Neural cell (in vitro differentiated cells): ENCODE results near the gene PRKCSH. TPM values are rescaled to one million over a fixed set of nuclear protein-coding genes. Genes with fewer than 3 reads are reported as not detected.
"Not testable (repeated sequence)": the region's sequence is repeated elsewhere in the genome, so short reads cannot be mapped to it uniquely, and the experiment has no call there.

ENCODE experiments used
- H2AFZ ChIP-seq: fragments of 200-600, 300-800 bp; sonication (generic), shearing (Covaris generic); 2 replicates; pipeline ENCODE4 v1.6.0; 2014; ENCODE audit warnings: low read depth, mild to moderate bottlenecking, antibody characterized with exemption, low read length, moderate library complexity
- H3F3A ChIP-seq: fragments of 200-600 bp; shearing (Covaris generic); 2 replicates; pipeline ENCODE4 v1.6.1; 2016; ENCODE audit warnings: mild to moderate bottlenecking, moderate library complexity, mixed read lengths, antibody characterized with exemption, low read length; ENCODE audit not compliant: insufficient read depth, poor library complexity, severe bottlenecking
- H3K27ac ChIP-seq: fragments of 200-600, 300-800 bp; sonication (generic), shearing (Covaris generic); 2 replicates; pipeline ENCODE4 v1.5.1; 2014; ENCODE audit warnings: mild to moderate bottlenecking, low read length, moderate library complexity
- H3K27me3 ChIP-seq: fragments of 300-800, 200-600 bp; sonication (generic), shearing (Covaris generic); 2 replicates; pipeline ENCODE4 v1.6.0; 2014; ENCODE audit warnings: mild to moderate bottlenecking, low read depth, low read length, moderate library complexity; ENCODE audit not compliant: insufficient read depth
- H3K36me3 ChIP-seq: fragments of 300-800, 200-600 bp; sonication (generic), shearing (Covaris generic); 2 replicates; pipeline ENCODE4 v1.5.1; 2014; ENCODE audit warnings: mild to moderate bottlenecking, antibody characterized with exemption, low read length, moderate library complexity; ENCODE audit not compliant: insufficient read depth
- H3K4me2 ChIP-seq: fragments of 300-800, 200-600 bp; sonication (generic), shearing (Covaris generic); 2 replicates; pipeline ENCODE4 v1.6.0; 2014; ENCODE audit warnings: mild to moderate bottlenecking, low read length
- H3K4me3 ChIP-seq: fragments of 300-800, 200-600 bp; sonication (generic), shearing (Covaris generic); 2 replicates; pipeline ENCODE4 v1.5.1; 2014; ENCODE audit warnings: mild to moderate bottlenecking, low read length, moderate library complexity
- H3K79me2 ChIP-seq: fragments of 200-600 bp; shearing (Covaris generic); replicated peaks from 2 replicates; pipeline ENCODE4 v1.6.0; 2014; ENCODE audit warnings: mild to moderate bottlenecking, low read length, moderate library complexity; ENCODE audit not compliant: insufficient read depth
- H3K9ac ChIP-seq: fragments of 300-800, 200-600 bp; sonication (generic), shearing (Covaris generic); 2 replicates; pipeline ENCODE4 v1.6.1; 2016; ENCODE audit warnings: mild to moderate bottlenecking, low read length, mixed read lengths
- H3K9me2 ChIP-seq: fragments of 200-600 bp; shearing (Covaris generic); 2 replicates; pipeline ENCODE4 v1.6.1; 2016; ENCODE audit warnings: mild to moderate bottlenecking, low read length, mixed read lengths; ENCODE audit not compliant: insufficient read depth
- H3K9me3 ChIP-seq: fragments of 200-600, 300-800 bp; sonication (generic), shearing (Covaris generic); 2 replicates; pipeline ENCODE4 v1.6.1; 2016; ENCODE audit warnings: mild to moderate bottlenecking, mixed run types, low read length, moderate library complexity, mixed read lengths
- H4K20me1 ChIP-seq: fragments of 200-600 bp; shearing (Covaris generic); 2 replicates; pipeline ENCODE4 v1.6.1; 2016; ENCODE audit warnings: mild to moderate bottlenecking, mixed run types; ENCODE audit not compliant: insufficient read depth
- EP300 ChIP-seq: fragments of 450-650 bp; conservative IDR thresholded peaks from 2 replicates; pipeline ENCODE4 v1.6.1; 2014; ENCODE audit warnings: antibody characterized with exemption, mild to moderate bottlenecking, moderate library complexity; ENCODE audit not compliant: poor library complexity, severe bottlenecking
- EZH2 ChIP-seq: fragments of 200-600, 300-800 bp; shearing (Covaris generic), sonication (generic); IDR thresholded peaks from 2 replicates; pipeline ENCODE4 v1.6.1; 2014; ENCODE audit warnings: antibody characterized with exemption, low read length, borderline replicate concordance, mild to moderate bottlenecking; ENCODE audit not compliant: insufficient read depth, poor library complexity, severe bottlenecking
- MXI1 ChIP-seq: fragments of 450-650 bp; conservative IDR thresholded peaks from 2 replicates; pipeline ENCODE4 v1.6.1; 2014; ENCODE audit warnings: antibody characterized with exemption, mild to moderate bottlenecking; ENCODE audit not compliant: poor library complexity, severe bottlenecking
- POLR2AphosphoS5 ChIP-seq: IDR thresholded peaks from 2 replicates; pipeline ENCODE4 v1.6.1; 2012
- RAD21 ChIP-seq: fragments of 450-650 bp; conservative IDR thresholded peaks from 2 replicates; pipeline ENCODE4 v1.6.1; 2014; ENCODE audit warnings: antibody characterized with exemption, mild to moderate bottlenecking, moderate library complexity
- SMC3 ChIP-seq: fragments of 450-650 bp; conservative IDR thresholded peaks from 2 replicates; pipeline ENCODE4 v1.6.1; 2014; ENCODE audit warnings: antibody characterized with exemption, mild to moderate bottlenecking, moderate library complexity; ENCODE audit not compliant: poor library complexity
- TAF1 ChIP-seq: IDR thresholded peaks from 2 replicates; pipeline ENCODE4 v1.6.1; 2012; ENCODE audit warnings: low read depth
- polyA plus RNA-seq: library from polyadenylated mRNA; depleted of rRNA; stranded (reverse); fragments of >200 nt; gene quantifications from 2 replicates; pipeline ENCODE4 v1.2.3, GENCODE V29; 2014
- TF ChIP-seq, protein P1 (sequence below): fragments of 450-650 bp; IDR thresholded peaks from 2 replicates; pipeline ENCODE4 v1.5.1; 2014; ENCODE audit warnings: antibody characterized with exemption, mild to moderate bottlenecking, moderate library complexity; ENCODE audit not compliant: poor library complexity, severe bottlenecking
- TF ChIP-seq, protein P2 (sequence below): IDR thresholded peaks from 2 replicates; pipeline ENCODE4 v1.6.1; 2012; ENCODE audit warnings: borderline replicate concordance

PRKCSH gene
- polyA plus RNA-seq, 1 donor from 2014 or later, result 29.6 TPM

DNA sequence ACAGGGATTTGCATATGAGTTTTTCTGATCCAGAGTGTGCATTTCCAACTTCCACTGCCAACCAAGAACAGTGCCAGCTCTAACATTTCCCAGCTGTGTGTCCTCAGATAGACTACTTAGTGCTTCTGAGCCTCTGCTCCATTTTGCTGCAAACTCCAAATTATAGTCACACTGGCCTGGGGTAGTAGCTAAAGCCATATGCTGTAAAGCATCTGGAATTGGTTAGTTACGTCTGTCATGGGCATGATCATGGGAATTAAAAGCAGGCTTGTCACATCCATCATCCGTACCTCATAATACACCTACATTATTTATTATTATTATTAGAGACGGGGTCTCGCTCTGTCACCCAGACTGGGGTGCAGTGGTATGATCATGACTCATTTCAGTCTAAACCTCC lies 38.3 kb downstream of the PRKCSH start:
- Histone ChIP-seq H3K4me2 (no peak overlapping the region), H3K9ac (no peak overlapping the region), H4K20me1 (no peaks in the 10 kb centered on the region), H3K9me3 (no peaks in the 10 kb centered on the region), H3F3A (no peaks in the 10 kb centered on the region), H2AFZ (no peak overlapping the region), H3K79me2 (peaks cover 46% of the 10 kb centered on the region), H3K9me2 (no peaks in the 10 kb centered on the region), H3K4me3 (no peak overlapping the region), H3K27me3 (no peaks in the 10 kb centered on the region), H3K36me3 (no peaks in the 10 kb centered on the region), H3K27ac (no peak overlapping the region)
- no peak for TF ChIP-seq SMC3
- TF ChIP-seq, protein P1, sequence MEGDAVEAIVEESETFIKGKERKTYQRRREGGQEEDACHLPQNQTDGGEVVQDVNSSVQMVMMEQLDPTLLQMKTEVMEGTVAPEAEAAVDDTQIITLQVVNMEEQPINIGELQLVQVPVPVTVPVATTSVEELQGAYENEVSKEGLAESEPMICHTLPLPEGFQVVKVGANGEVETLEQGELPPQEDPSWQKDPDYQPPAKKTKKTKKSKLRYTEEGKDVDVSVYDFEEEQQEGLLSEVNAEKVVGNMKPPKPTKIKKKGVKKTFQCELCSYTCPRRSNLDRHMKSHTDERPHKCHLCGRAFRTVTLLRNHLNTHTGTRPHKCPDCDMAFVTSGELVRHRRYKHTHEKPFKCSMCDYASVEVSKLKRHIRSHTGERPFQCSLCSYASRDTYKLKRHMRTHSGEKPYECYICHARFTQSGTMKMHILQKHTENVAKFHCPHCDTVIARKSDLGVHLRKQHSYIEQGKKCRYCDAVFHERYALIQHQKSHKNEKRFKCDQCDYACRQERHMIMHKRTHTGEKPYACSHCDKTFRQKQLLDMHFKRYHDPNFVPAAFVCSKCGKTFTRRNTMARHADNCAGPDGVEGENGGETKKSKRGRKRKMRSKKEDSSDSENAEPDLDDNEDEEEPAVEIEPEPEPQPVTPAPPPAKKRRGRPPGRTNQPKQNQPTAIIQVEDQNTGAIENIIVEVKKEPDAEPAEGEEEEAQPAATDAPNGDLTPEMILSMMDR, result no peak
- TF ChIP-seq POLR2AphosphoS5, result no peak
- no peak for TF ChIP-seq MXI1
- no peak for TF ChIP-seq TAF1
- no peak for TF ChIP-seq EP300

DNA sequence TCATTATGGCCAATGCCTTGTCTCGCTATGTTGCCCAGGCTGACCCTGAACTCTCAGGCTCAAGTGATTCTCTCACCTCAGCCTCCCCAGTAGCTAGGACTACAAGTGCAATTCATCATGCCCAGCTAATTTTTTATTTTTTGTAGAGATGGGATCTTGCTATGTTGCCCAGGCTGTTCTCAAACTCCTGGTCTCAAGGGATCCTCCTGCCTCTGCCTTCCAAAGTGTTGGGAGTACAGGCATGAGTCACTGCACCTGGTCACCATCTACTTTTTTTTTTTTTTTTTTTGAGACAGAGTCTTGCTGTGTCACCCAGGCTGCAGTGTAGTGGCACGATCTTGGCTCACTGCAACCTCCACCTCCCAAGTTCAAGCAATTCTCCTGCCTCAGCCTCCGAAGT lies 39.9 kb downstream of the PRKCSH start:
- not testable (repeated sequence) for H3K4me2 ChIP-seq, H3K9ac ChIP-seq, H3K27me3 ChIP-seq, H3F3A ChIP-seq, H4K20me1 ChIP-seq, H3K27ac ChIP-seq, H3K4me3 ChIP-seq, H3K36me3 ChIP-seq, H3K9me3 ChIP-seq, H2AFZ ChIP-seq, H3K9me2 ChIP-seq
- peaks cover 58% of the 10 kb centered on the region for H3K79me2 ChIP-seq

DNA sequence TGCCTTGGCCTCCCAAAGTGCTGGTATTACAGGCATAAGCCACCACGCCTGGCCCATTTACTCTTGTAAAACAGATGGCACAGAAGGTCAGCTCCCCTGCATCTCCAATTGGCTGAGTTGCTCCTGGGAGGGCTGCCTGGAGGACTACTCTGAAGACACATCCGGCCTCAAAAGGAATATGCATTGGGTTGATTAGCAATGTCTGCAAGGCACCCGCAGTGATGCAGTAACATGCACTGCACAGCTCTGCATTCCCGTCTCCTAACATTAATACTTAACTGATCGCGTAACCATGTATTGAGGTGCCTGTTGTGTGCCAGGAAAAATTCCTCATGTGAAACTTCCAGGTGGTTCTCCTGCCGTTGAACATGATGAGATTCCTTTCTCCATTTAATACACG lies 40.4 kb downstream of the PRKCSH start:
- H3K27ac ChIP-seq, result no peak overlapping the region

More for the DNA sequence above, 40.4 kb downstream of the PRKCSH start:
- no peak overlapping the region for H3K4me3 ChIP-seq
- H3K79me2 ChIP-seq, result peaks cover 58% of the 10 kb centered on the region
- no peak for TF ChIP-seq RAD21
- TF ChIP-seq, protein P1, result no peak
- no peak for TF ChIP-seq MXI1
- TF ChIP-seq POLR2AphosphoS5, result no peak
- TF ChIP-seq SMC3, result no peak
- no peak for TF ChIP-seq EP300
- TF ChIP-seq, protein P2, sequence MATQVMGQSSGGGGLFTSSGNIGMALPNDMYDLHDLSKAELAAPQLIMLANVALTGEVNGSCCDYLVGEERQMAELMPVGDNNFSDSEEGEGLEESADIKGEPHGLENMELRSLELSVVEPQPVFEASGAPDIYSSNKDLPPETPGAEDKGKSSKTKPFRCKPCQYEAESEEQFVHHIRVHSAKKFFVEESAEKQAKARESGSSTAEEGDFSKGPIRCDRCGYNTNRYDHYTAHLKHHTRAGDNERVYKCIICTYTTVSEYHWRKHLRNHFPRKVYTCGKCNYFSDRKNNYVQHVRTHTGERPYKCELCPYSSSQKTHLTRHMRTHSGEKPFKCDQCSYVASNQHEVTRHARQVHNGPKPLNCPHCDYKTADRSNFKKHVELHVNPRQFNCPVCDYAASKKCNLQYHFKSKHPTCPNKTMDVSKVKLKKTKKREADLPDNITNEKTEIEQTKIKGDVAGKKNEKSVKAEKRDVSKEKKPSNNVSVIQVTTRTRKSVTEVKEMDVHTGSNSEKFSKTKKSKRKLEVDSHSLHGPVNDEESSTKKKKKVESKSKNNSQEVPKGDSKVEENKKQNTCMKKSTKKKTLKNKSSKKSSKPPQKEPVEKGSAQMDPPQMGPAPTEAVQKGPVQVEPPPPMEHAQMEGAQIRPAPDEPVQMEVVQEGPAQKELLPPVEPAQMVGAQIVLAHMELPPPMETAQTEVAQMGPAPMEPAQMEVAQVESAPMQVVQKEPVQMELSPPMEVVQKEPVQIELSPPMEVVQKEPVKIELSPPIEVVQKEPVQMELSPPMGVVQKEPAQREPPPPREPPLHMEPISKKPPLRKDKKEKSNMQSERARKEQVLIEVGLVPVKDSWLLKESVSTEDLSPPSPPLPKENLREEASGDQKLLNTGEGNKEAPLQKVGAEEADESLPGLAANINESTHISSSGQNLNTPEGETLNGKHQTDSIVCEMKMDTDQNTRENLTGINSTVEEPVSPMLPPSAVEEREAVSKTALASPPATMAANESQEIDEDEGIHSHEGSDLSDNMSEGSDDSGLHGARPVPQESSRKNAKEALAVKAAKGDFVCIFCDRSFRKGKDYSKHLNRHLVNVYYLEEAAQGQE, result no peak
- no peak for TF ChIP-seq TAF1
- TF ChIP-seq EZH2, result no peak
- H2AFZ ChIP-seq, result no peak overlapping the region
- H3F3A ChIP-seq, result no peaks in the 10 kb centered on the region
- H3K9me2 ChIP-seq, result no peaks in the 10 kb centered on the region
- H3K4me2 ChIP-seq, result no peak overlapping the region
- no peaks in the 10 kb centered on the region for H4K20me1 ChIP-seq
- no peak overlapping the region for H3K9ac ChIP-seq
- no peaks in the 10 kb centered on the region for H3K27me3 ChIP-seq
- no peaks in the 10 kb centered on the region for H3K36me3 ChIP-seq
- H3K9me3 ChIP-seq, result no peaks in the 10 kb centered on the region
